ENCODE measurements around the gene ZSWIM1.

Gene ZSWIM1

GRCh38 chr20:45853484-45853883 lies 27.5 kb upstream of the ZSWIM1 start:
- H2BK12ac ChIP-seq (ENCODE audit: low read length in 2 of 2) = no peak overlapping the region
- H2BK15ac ChIP-seq (ENCODE audit: low read depth, poor library complexity, severe bottlenecking) = no peak overlapping the region
- H3K18ac ChIP-seq (ENCODE audit: low read depth in 1 of 2, low read length in 2 of 2) = no peak overlapping the region
- no peak for DNase-seq
- H4K91ac ChIP-seq (ENCODE audit: low read length) = no peak overlapping the region
- no peak overlapping the region for H4K8ac ChIP-seq (ENCODE audit: low read length)
- H3K4me3 ChIP-seq (ENCODE audit: insufficient read depth in 1 of 2, low read depth in 1 of 2, low read length in 2 of 2) = no peak overlapping the region
- H3K27ac ChIP-seq (ENCODE audit: low read length, poor library complexity, severe bottlenecking) = no peak overlapping the region
- no peak overlapping the region for H2AFZ ChIP-seq (ENCODE audit: low read depth, low read length)
- H3K9me3 ChIP-seq (ENCODE audit: control insufficient read depth, low read length) = no peaks in the 10 kb centered on the region
- H3K14ac ChIP-seq (ENCODE audit: low read length in 2 of 2) = no peak overlapping the region
- no peak overlapping the region for H3K4ac ChIP-seq (ENCODE audit: low read depth in 1 of 2, low read length in 2 of 2)
- H2AK5ac ChIP-seq (ENCODE audit: low read length, severe bottlenecking) = no peak overlapping the region
- no peak overlapping the region for H3K9ac ChIP-seq (ENCODE audit: low read length)
- no peaks in the 10 kb centered on the region for H3K27me3 ChIP-seq (ENCODE audit: control insufficient read depth in 1 of 2, insufficient read depth in 1 of 2, low read length in 2 of 2)
- H3K36me3 ChIP-seq (ENCODE audit: control insufficient read depth in 1 of 2, insufficient read depth in 2 of 2, low read depth in 1 of 2, low read length in 2 of 2) = peaks cover 18 to 45% of the 10 kb centered on the region in 2 experiments
- H2BK5ac ChIP-seq (ENCODE audit: low read depth, low read length, poor library complexity, severe bottlenecking) = no peak overlapping the region
- WGBS = 89% methylated on average over 1 of the region's 2 CpGs
- H3K4me1 ChIP-seq (ENCODE audit: control insufficient read depth, insufficient read depth, low read depth, low read length) = peaks cover 22% of the 10 kb centered on the region
- H3K4me2 ChIP-seq (ENCODE audit: low read length, poor library complexity, severe bottlenecking) = no peak overlapping the region
- H3K79me1 ChIP-seq (replicated peaks; ENCODE audit: low read length, poor library complexity, severe bottlenecking) = peaks cover 35% of the 10 kb centered on the region
- no peak overlapping the region for H2BK120ac ChIP-seq (ENCODE audit: low read depth, low read length)
- no peak overlapping the region for H3K23ac ChIP-seq (ENCODE audit: low read length in 2 of 2)

GRCh38 chr20:45857114-45857881 lies 23.7 kb upstream of the ZSWIM1 start, which contains the start of the genes ACOT8 and ZSWIM3:
TSS of gene ACOT8 (minus strand) at chr20:45857392. CDS start at chr20:45857315, 77 bp downstream.
TSS of gene ZSWIM3 (plus strand) at chr20:45857614. CDS start at chr20:45857826, 212 bp downstream.
- peak within 1 kb of the TSS; percentile 57 for H2AK5ac ChIP-seq (ENCODE audit: low read length, severe bottlenecking)
- WGBS = under 1% methylated on average over 35 of the region's 36 CpGs
- no peak within 1 kb of the TSS for H2BK12ac ChIP-seq (ENCODE audit: low read length in 2 of 2)
- H3K4me2 ChIP-seq (ENCODE audit: low read length, poor library complexity, severe bottlenecking) = peak within 1 kb of the TSS; percentile 64
- peak within 1 kb of the TSS in 1 of 2 experiments; percentile 23 for H3K23ac ChIP-seq (ENCODE audit: low read length in 2 of 2)
- H3K36me3 ChIP-seq (ENCODE audit: control insufficient read depth in 1 of 2, insufficient read depth in 2 of 2, low read depth in 1 of 2, low read length in 2 of 2) = peaks cover 5 to 21% of the 10 kb centered on the region in 2 experiments
- H3K27me3 ChIP-seq (ENCODE audit: control insufficient read depth in 1 of 2, insufficient read depth in 1 of 2, low read length in 2 of 2) = no peaks in the 10 kb centered on the region
- H3K14ac ChIP-seq (ENCODE audit: low read length in 2 of 2) = peak within 1 kb of the TSS; percentile 21 to 83
- peak within 1 kb of the TSS; percentile 38 for H2BK120ac ChIP-seq (ENCODE audit: low read depth, low read length)
- H3K79me1 ChIP-seq (replicated peaks; ENCODE audit: low read length, poor library complexity, severe bottlenecking) = peaks cover 32% of the 10 kb centered on the region
- H3K9me3 ChIP-seq (ENCODE audit: control insufficient read depth, low read length) = no peaks in the 10 kb centered on the region
- H3K4ac ChIP-seq (ENCODE audit: low read depth in 1 of 2, low read length in 2 of 2) = peak within 1 kb of the TSS in 1 of 2 experiments; percentile 88
- peak within 1 kb of the TSS; percentile 96 for H4K8ac ChIP-seq (ENCODE audit: low read length)
- peak within 1 kb of the TSS; percentile 83 for H2AFZ ChIP-seq (ENCODE audit: low read depth, low read length)
- peak within 1 kb of the TSS; percentile 77 for H2BK15ac ChIP-seq (ENCODE audit: low read depth, poor library complexity, severe bottlenecking)
- peak within 1 kb of the TSS; percentile 73 for H3K27ac ChIP-seq (ENCODE audit: low read length, poor library complexity, severe bottlenecking)
- peak; percentile 100 for DNase-seq
- H4K91ac ChIP-seq (ENCODE audit: low read length) = peak within 1 kb of the TSS; percentile 34
- H3K9ac ChIP-seq (ENCODE audit: low read length) = peak within 1 kb of the TSS; percentile 90
- H2BK5ac ChIP-seq (ENCODE audit: low read depth, low read length, poor library complexity, severe bottlenecking) = no peak within 1 kb of the TSS
- peaks cover 23% of the 10 kb centered on the region for H3K4me1 ChIP-seq (ENCODE audit: control insufficient read depth, insufficient read depth, low read depth, low read length)
- peak within 1 kb of the TSS; percentile 79 to 94 for H3K4me3 ChIP-seq (ENCODE audit: insufficient read depth in 1 of 2, low read depth in 1 of 2, low read length in 2 of 2)
- H3K18ac ChIP-seq (ENCODE audit: low read depth in 1 of 2, low read length in 2 of 2) = peak within 1 kb of the TSS; percentile 78 to 90

GRCh38 chr20:45857882-45858216 lies 23.2 kb upstream of the ZSWIM1 start:
- Histone ChIP-seq H3K9ac (ENCODE audit: low read length) (peak overlapping the region; percentile 90), H3K4me1 (ENCODE audit: control insufficient read depth, insufficient read depth, low read depth, low read length) (peaks cover 23% of the 10 kb centered on the region), H3K18ac (ENCODE audit: low read depth in 1 of 2, low read length in 2 of 2) (peak overlapping the region; percentile 1 to 34), H3K79me1 (replicated peaks; ENCODE audit: low read length, poor library complexity, severe bottlenecking) (peaks cover 35% of the 10 kb centered on the region), H3K14ac (ENCODE audit: low read length in 2 of 2) (peak overlapping the region in 1 of 2 experiments; percentile 21), H3K36me3 (ENCODE audit: control insufficient read depth in 1 of 2, insufficient read depth in 2 of 2, low read depth in 1 of 2, low read length in 2 of 2) (peaks cover 5 to 21% of the 10 kb centered on the region in 2 experiments), H3K4ac (ENCODE audit: low read depth in 1 of 2, low read length in 2 of 2) (peak overlapping the region in 1 of 2 experiments; percentile 88), H4K8ac (ENCODE audit: low read length) (peak overlapping the region; percentile 96), H3K23ac (ENCODE audit: low read length in 2 of 2) (no peak overlapping the region), H2AFZ (ENCODE audit: low read depth, low read length) (peak overlapping the region; percentile 49), H2BK15ac (ENCODE audit: low read depth, poor library complexity, severe bottlenecking) (peak overlapping the region; percentile 8), H3K27me3 (ENCODE audit: control insufficient read depth in 1 of 2, insufficient read depth in 1 of 2, low read length in 2 of 2) (no peaks in the 10 kb centered on the region), H4K91ac (ENCODE audit: low read length) (peak overlapping the region; percentile 34), H3K27ac (ENCODE audit: low read length, poor library complexity, severe bottlenecking) (peak overlapping the region; percentile 12), H3K4me3 (ENCODE audit: insufficient read depth in 1 of 2, low read depth in 1 of 2, low read length in 2 of 2) (peak overlapping the region; percentile 59 to 94), H2BK120ac (ENCODE audit: low read depth, low read length) (no peak overlapping the region), H2BK5ac (ENCODE audit: low read depth, low read length, poor library complexity, severe bottlenecking) (no peak overlapping the region), H2AK5ac (ENCODE audit: low read length, severe bottlenecking) (peak overlapping the region; percentile 57), H3K9me3 (ENCODE audit: control insufficient read depth, low read length) (no peaks in the 10 kb centered on the region), H2BK12ac (ENCODE audit: low read length in 2 of 2) (no peak overlapping the region), H3K4me2 (ENCODE audit: low read length, poor library complexity, severe bottlenecking) (peak overlapping the region; percentile 64)
- DNase-seq = no peak
- WGBS = 8% methylated on average over 4 of the region's 13 CpGs

- no peak overlapping the region for H2BK120ac ChIP-seq (ENCODE audit: low read depth, low read length)
- H3K14ac ChIP-seq (ENCODE audit: low read length in 2 of 2) = no peak overlapping the region
- no peak overlapping the region for H3K9ac ChIP-seq (ENCODE audit: low read length)
- no peak overlapping the region for H3K4ac ChIP-seq (ENCODE audit: low read depth in 1 of 2, low read length in 2 of 2)
- H4K8ac ChIP-seq (ENCODE audit: low read length) = no peak overlapping the region
- H2BK12ac ChIP-seq (ENCODE audit: low read length in 2 of 2) = no peak overlapping the region
- no peak overlapping the region for H3K18ac ChIP-seq (ENCODE audit: low read depth in 1 of 2, low read length in 2 of 2)
- no peak overlapping the region for H2AFZ ChIP-seq (ENCODE audit: low read depth, low read length)
- DNase-seq = no peak
- H3K27ac ChIP-seq (ENCODE audit: low read length, poor library complexity, severe bottlenecking) = no peak overlapping the region
- peaks cover 3% of the 10 kb centered on the region in 2 experiments for H3K36me3 ChIP-seq (ENCODE audit: control insufficient read depth in 1 of 2, insufficient read depth in 2 of 2, low read depth in 1 of 2, low read length in 2 of 2)
- H2BK15ac ChIP-seq (ENCODE audit: low read depth, poor library complexity, severe bottlenecking) = no peak overlapping the region
- no peak overlapping the region for H2AK5ac ChIP-seq (ENCODE audit: low read length, severe bottlenecking)
- H3K27me3 ChIP-seq (ENCODE audit: control insufficient read depth in 1 of 2, insufficient read depth in 1 of 2, low read length in 2 of 2) = no peaks in the 10 kb centered on the region
- no peak overlapping the region for H3K23ac ChIP-seq (ENCODE audit: low read length in 2 of 2)
- no peaks in the 10 kb centered on the region for H3K9me3 ChIP-seq (ENCODE audit: control insufficient read depth, low read length)
- H3K79me1 ChIP-seq (replicated peaks; ENCODE audit: low read length, poor library complexity, severe bottlenecking) = peaks cover 27% of the 10 kb centered on the region
- H2BK5ac ChIP-seq (ENCODE audit: low read depth, low read length, poor library complexity, severe bottlenecking) = no peak overlapping the region
- 100% methylated on average over 5 of the region's 5 CpGs for WGBS
- no peak overlapping the region for H3K4me3 ChIP-seq (ENCODE audit: insufficient read depth in 1 of 2, low read depth in 1 of 2, low read length in 2 of 2)
- no peak overlapping the region for H4K91ac ChIP-seq (ENCODE audit: low read length)
- H3K4me1 ChIP-seq (ENCODE audit: control insufficient read depth, insufficient read depth, low read depth, low read length) = peaks cover 21% of the 10 kb centered on the region
- H3K4me2 ChIP-seq (ENCODE audit: low read length, poor library complexity, severe bottlenecking) = no peak overlapping the region
Measured at GRCh38 chr20:45859916-45860315, 21.1 kb upstream of the ZSWIM1 start.
